Measurements from ENCODE around the gene AURKA.

Gene AURKA

GRCh38 chr20:56392132-56392880, at the start of gene AURKA, which contains the start of gene CSTF1:
Gene AURKA (minus strand): TSS chr20:56392215. CDS start chr20:56388197, 4,018 bp downstream.
Gene CSTF1 (plus strand): TSS chr20:56392645. CDS start chr20:56395553, 2,908 bp downstream.
- peak; percentile 94 for DNase-seq

DNA sequence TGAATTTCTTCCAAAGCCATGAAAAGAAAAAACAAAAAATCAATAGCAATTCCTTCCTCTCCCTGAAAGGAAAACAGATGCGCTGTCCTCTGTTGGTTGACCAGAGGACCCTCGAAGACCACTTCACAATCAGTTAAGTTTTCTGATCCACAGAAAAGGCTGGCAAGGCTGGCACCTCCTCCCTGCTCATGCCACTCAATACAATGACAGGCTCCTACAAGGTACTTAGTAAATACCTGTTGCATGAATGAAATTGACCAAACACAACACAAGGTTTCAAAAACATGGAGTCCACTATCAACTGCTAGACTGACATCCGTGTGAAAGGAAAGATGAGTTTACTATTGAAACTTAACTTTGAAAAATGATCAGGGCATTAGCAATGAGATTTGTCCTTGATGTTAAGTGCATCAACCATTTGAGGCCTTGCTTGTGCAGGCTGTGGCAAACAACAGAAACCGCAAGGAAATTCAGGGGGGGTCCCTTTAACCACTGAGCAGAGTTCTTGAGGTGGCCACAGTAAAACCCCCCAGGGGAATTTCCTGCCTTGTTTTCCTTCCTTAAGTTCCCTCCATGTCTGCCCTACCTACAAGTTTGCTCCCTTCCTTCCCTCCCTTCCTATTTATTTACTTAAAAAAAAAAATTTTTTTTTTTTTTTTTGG, 48.5 kb upstream of the AURKA start:
- DNase-seq: no peak

DNA sequence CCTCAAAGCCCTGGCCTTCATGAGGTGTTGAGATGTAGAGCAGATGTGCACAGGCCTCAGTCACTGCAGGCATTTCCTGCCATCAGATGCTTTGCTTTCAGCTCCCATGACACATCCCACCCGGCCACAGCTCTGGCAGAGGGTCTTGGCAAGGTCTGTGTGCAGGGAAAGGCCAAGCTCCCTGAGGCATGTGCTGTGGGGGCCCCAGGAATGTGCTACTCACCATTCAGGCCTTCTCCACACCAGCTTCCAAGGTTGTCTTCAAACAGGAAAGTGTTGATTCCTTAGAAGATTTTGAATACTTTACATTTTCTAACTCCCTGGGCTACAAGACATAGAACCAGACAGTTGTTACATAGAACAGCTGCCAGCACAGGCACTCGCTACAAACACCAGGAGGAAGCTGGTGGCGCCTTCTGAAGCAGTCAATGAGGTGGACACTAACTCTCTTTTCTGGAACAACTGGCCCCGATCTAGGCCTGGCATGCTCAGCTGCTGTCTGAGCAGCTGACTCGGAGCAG, 47.8 kb upstream of the AURKA start:
- DNase-seq: no peak

DNA sequence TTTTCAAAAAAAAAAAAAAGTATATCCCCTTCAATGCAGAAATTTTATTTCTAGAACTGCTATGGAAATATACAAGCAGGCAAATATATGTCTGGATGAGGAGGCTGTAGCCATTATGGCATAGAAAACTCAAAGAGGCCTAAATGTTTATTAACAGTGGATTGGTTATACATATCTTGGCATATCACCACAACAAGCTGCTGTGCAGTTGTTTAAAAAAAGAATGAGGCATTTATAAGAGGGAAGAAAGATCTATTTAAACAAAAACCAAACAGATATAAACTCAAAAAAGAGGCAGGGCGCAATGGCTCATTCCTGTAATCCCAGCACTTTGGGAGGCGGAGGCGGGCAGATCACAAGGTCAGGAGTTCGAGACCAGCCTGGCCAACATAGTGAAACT, 46.3 kb upstream of the AURKA start:
- no peak for DNase-seq

- no peak for DNase-seq
Observed at GRCh38 chr20:56437196-56437960, 45.4 kb upstream of the AURKA start.

GRCh38 chr20:56433880-56434255, 41.9 kb upstream of the AURKA start:
- DNase-seq: no peak

GRCh38 chr20:56433221-56433879, 41.3 kb upstream of the AURKA start:
- DNase-seq: no peak

GRCh38 chr20:56431471-56431870, 39.5 kb upstream of the AURKA start:
- no peak for DNase-seq

GRCh38 chr20:56430957-56431356, 38.9 kb upstream of the AURKA start:
- no peak for DNase-seq

GRCh38 chr20:56430461-56430860, 38.4 kb upstream of the AURKA start:
- DNase-seq: no peak

DNA sequence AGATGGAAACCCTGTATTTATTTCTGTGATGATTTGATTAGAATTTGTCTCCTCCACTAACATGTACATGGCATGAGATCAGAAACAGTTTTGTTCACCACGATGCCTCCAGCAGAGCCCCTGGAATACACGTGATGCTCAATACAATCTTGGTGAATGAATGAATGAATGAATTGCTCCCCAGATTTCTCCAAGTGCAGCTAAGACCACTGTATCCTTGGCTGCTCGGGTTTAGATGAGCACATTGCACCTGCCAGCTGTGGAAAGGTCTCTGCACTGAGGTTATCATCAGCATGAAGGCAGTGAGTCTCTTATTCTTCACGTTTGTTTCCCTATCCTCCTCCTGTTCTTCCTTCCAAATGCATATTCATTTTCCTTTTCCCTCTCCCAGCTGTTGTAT, 37.9 kb upstream of the AURKA start:
- DNase-seq: no peak

- no peak for DNase-seq
Observed at GRCh38 chr20:56429502-56429901, 37.5 kb upstream of the AURKA start.

GRCh38 chr20:56428881-56429280, 36.9 kb upstream of the AURKA start:
- DNase-seq: no peak

DNA sequence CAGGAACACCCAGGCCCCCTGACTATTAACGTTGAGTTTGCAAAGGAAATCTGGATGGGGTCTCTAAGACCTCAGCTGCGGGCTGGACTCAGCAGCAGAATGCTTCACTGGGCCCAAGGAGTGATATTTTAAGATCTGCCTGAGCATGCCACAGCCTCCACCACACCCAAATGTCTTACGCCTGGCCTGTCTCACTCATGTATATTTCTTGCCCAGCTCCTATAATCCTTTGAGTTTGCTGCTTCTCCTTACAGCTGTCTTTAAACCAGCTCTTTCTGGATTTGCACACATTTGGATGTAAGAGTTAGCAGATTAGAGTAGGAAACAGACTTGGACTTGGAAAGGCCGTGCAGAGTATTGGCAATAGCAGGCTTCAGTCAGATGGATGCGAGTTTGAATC, 36.4 kb upstream of the AURKA start:
- no peak for DNase-seq

- DNase-seq: no peak
Observed at GRCh38 chr20:56427797-56428196, 35.8 kb upstream of the AURKA start.

DNA sequence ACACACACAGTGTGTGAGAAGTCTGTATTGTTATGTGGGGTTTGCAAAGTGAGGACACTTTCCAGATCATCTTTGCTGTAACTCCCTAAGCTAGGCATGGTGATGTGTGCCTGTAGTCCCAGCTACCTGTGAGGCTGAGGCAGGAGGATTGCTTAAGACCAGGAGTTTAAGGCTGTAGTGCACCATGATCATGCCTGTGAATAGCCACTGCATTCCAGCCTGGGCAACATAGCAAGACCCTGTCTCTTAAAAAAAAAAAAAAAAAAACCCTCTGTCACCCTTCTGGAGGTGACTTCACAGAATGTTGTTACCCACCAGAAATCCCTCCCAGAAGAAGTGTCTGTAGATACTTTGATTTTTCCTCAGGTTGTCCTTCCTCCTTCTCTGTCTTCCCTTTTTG, 34.9 kb upstream of the AURKA start:
- no peak for DNase-seq

DNA sequence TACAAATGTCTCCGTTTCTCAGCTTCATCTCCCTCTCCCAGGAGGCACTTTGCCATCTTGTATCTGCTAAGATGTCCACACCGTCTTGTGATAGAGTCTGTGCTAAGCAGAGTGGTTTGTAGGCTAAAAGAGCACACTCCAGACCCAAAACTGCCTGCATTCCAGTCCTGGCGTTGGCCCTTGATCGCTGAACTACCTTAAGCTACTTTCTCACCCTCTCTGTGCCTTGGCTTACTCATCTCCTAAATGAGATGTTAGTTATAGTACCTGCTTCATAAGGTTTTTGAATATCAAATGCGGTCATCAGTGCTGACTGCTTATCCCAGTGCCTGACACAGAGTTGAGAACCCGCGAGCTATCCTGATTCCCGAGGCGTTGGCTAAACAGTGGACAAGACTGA, 34.0 kb upstream of the AURKA start:
- no peak for DNase-seq

DNA sequence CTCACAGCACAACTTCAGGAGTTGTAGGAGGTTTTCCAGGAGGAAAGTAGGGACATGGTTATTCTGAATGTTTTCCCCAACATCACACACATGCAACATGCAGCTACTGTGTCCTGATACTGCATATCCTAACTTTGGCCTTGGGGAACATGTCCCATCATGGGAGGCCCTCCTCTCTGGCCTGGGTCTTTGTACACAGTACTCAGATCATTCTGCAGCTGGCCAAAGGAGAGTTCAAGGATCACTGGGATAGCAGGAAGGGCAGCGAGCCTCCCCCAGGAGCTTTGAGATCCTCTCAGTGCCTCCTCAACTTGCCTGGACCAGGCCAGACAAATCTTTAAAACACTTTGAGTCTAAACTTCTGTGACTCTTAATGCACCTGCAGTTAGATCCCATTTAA, 32.9 kb upstream of the AURKA start:
- DNase-seq: no peak

- DNase-seq: no peak
Observed at GRCh38 chr20:56423886-56424285, 31.9 kb upstream of the AURKA start.

GRCh38 chr20:56423211-56423610, 31.2 kb upstream of the AURKA start:
- no peak for DNase-seq

GRCh38 chr20:56422824-56423189, 30.8 kb upstream of the AURKA start:
- DNase-seq: no peak

DNA sequence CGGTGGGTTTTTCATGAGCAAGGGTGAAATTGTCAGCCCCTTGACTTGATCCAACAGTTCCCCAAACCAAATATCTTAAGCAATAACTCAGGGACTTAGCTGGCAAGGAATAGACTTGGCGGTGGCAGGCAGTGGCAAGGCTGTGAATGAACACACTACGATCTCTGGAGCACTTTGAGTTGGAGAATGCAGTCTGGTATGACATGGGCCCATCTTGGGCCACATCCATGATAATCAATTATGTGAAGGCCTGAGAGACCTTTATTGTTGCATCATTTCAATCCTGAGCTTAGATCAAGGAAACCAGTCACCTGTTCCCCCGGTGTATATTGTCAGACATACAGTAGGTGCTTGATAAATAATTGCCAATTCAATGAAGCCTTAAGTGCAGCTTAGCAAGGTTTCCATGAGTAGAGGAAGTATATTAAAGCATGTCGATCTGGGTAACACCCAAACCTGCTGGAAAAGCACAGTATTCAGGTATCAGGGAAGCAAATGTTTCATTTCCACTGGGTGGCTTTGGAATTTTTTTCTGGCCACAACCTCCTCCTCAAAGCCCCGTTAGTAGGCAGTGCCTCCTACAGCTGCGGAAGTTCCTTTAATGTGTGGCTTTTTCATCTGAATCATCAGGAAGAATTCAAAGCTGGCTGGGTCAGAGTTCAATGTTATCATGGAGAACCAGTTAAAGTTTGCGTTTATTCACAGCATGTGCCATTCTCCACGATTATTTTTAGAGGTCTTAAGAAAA, 30.2 kb upstream of the AURKA start:
- DNase-seq: no peak

Measured in NCI-H1694 (cell line).